B cell (primary cell): Measurements from ENCODE around the gene NPFFR1. TPM values are rescaled to one million over a fixed set of nuclear protein-coding genes. Genes with fewer than 3 reads are reported as not detected.

Experiments
- ATAC-seq: fragments of 200-7000 bp; cut with Tn5 transposase; one replicate; pipeline ENCODE4 v1.10.0; 2021; ENCODE audit warnings: low read depth, mild to moderate bottlenecking, moderate number of reproducible peaks, moderate library complexity
- CTCF ChIA-PET: fragments of 350-600 bp; sonication (Branson Sonifier 250); formaldehyde crosslinking; loops from one replicate; lab custom pipeline; 2021; ENCODE audit warnings: antibody characterized with exemption, inconsistent platforms; lab: Charles Lee
- POLR2A ChIA-PET: fragments of 350-600 bp; sonication (Branson Sonifier 250); formaldehyde crosslinking; loops from one replicate; lab custom pipeline; 2021; ENCODE audit warnings: antibody characterized with exemption; lab: Charles Lee
- DNase-seq: peaks from one replicate; pipeline ENCODE4 v3.0.0; 2013
- H2AFZ ChIP-seq: 2 replicates; pipeline ENCODE4 v1.6.1; 2012; ENCODE audit warnings: mild to moderate bottlenecking, low read depth, low read length; ENCODE audit not compliant: insufficient read depth, poor library complexity, severe bottlenecking
- H3K27ac ChIP-seq, 2 donors: 1 replicate in 1 of 2; 2 replicates in 1 of 2; pipeline ENCODE4 v1.5.1; 2012 to 2013; ENCODE audit warnings: low read length in 2 of 2, mild to moderate bottlenecking in 2 of 2, moderate library complexity in 1 of 2
- H3K27me3 ChIP-seq, 4 experiments: fragments of 200-600 bp in 1 of 4; sonication (generic) in 1 of 4; replicated peaks in 1 of 4; 1 replicate in 2 of 4; 2 replicates in 2 of 4; pipeline versions ENCODE4 v1.6.1 to v1.7.0; 2013 to 2016; ENCODE audit warnings: low read length in 3 of 4, mild to moderate bottlenecking in 2 of 4, mixed read lengths in 1 of 4, moderate library complexity in 1 of 4; ENCODE audit not compliant: insufficient read depth in 4 of 4, control insufficient read depth in 3 of 4; ENCODE audit errors: control extremely low read depth in 1 of 4
- H3K36me3 ChIP-seq, 2 experiments: replicated peaks in 1 of 2; 1 replicate in 1 of 2; 2 replicates in 1 of 2; pipeline versions ENCODE4 v1.6.1 to v1.7.1; 2013; ENCODE audit warnings: low read length in 1 of 2; ENCODE audit not compliant: insufficient read depth in 2 of 2, control insufficient read depth in 1 of 2; ENCODE audit errors: control extremely low read depth in 1 of 2, extremely low read depth in 1 of 2
- H3K4me1 ChIP-seq, 2 donors: fragments of 200-600 bp in 1 of 2; sonication (generic) in 1 of 2; 1 replicate in 1 of 2; 2 replicates in 1 of 2; pipeline versions ENCODE4 v1.5.1 to v1.6.1; 2013 to 2017; ENCODE audit warnings: low read length in 2 of 2; ENCODE audit not compliant: control insufficient read depth in 2 of 2, insufficient read depth in 2 of 2
- H3K4me2 ChIP-seq: replicated peaks from 2 replicates; pipeline ENCODE3; 2012; ENCODE audit warnings: mild to moderate bottlenecking, low read depth, low read length; ENCODE audit not compliant: poor library complexity, severe bottlenecking
- H3K4me3 ChIP-seq, 5 experiments: fragments of 200-600 bp in 1 of 5; sonication (generic) in 1 of 5; 1 replicate in 3 of 5; 2 replicates in 2 of 5; pipeline versions ENCODE4 v1.5.1 to v1.7.0; 2011 to 2016; ENCODE audit warnings: low read length in 4 of 5, mild to moderate bottlenecking in 4 of 5, low read depth in 2 of 5, control low read depth in 1 of 5, moderate library complexity in 1 of 5; ENCODE audit not compliant: insufficient read depth in 1 of 5; ENCODE audit errors: control extremely low read depth in 1 of 5, extremely low read depth in 1 of 5
- H3K79me2 ChIP-seq: fragments of 200-600 bp; sonication (generic); one replicate; pipeline ENCODE4 v1.6.0; 2016; ENCODE audit warnings: low read length; ENCODE audit not compliant: control insufficient read depth, insufficient read depth
- H3K9ac ChIP-seq: fragments of 200-600 bp; sonication (generic); 2 replicates; pipeline ENCODE4 v1.6.1; 2017; ENCODE audit warnings: mild to moderate bottlenecking, low read length, moderate library complexity
- H3K9me3 ChIP-seq, 3 donors: one replicate each; pipeline versions ENCODE4 v1.6.1 to v1.7.1; 2013; ENCODE audit warnings: low read length in 2 of 3; ENCODE audit not compliant: control insufficient read depth in 2 of 3, insufficient read depth in 1 of 3; ENCODE audit errors: control extremely low read depth in 1 of 3
- H4K20me1 ChIP-seq: 2 replicates; pipeline ENCODE4 v1.6.0; 2012; ENCODE audit warnings: mild to moderate bottlenecking, low read length; ENCODE audit not compliant: insufficient read depth, control insufficient read depth, poor library complexity, severe bottlenecking
- H3K27ac Mint-ChIP-seq: one replicate; pipeline ENCODE4 v1.8.0; 2021; ENCODE audit warnings: mixed read lengths
- H3K27me3 Mint-ChIP-seq: one replicate; pipeline ENCODE4 v1.8.0; 2021; ENCODE audit warnings: mixed read lengths
- H3K4me1 Mint-ChIP-seq: one replicate; pipeline ENCODE4 v1.8.0; 2021; ENCODE audit warnings: mixed read lengths
- H3K4me3 Mint-ChIP-seq: one replicate; pipeline ENCODE4 v1.8.0; 2021; ENCODE audit warnings: mixed read lengths
- H3K9me3 Mint-ChIP-seq: one replicate; pipeline ENCODE4 v1.8.0; 2022; ENCODE audit warnings: mixed read lengths; ENCODE audit not compliant: insufficient read depth
- EZH2 ChIP-seq: IDR thresholded peaks from 2 replicates; pipeline ENCODE4 v1.6.1; 2012; ENCODE audit warnings: borderline replicate concordance, low read depth, mild to moderate bottlenecking, moderate library complexity, low read length; ENCODE audit not compliant: insufficient read depth, poor library complexity, severe bottlenecking
- WGBS: methylation state at CpG from one replicate; pipeline ENCODE4 v1.1.5; 2013; ENCODE audit warnings: missing lambda C conversion rate; ENCODE audit not compliant: insufficient coverage; 5-methylcytosine and 5-hydroxymethylcytosine counted together
- intact Hi-C: fragments of 100-400 bp; cut with micrococcal nuclease; formaldehyde crosslinking; loops from one replicate; pipeline ENCODE4 v1.10.0; 2022
- polyA plus RNA-seq: library from polyadenylated mRNA; depleted of rRNA; stranded (reverse); fragments of >200 nt; gene quantifications from 2 replicates; pipeline ENCODE4 v1.2.3, GENCODE V29; 2012
- total RNA-seq, 2 donors: library from RNA; stranded (reverse); fragments of 120-200 nt in 1 of 2; gene quantifications; 1 replicate in 1 of 2; 2 replicates in 1 of 2; pipeline versions ENCODE4 v1.2.3 to v1.2.4, GENCODE V29; 2013 to 2022
- TF ChIP-seq, protein P1 (sequence below): fragments of 200-600 bp; IDR thresholded peaks from one replicate; pipeline ENCODE4 v1.8.0; 2022; ENCODE audit warnings: antibody characterized with exemption, mild to moderate bottlenecking

Gene NPFFR1
- total and polyA plus RNA-seq, 2 donors (not counting 1 experiment from before 2014, with no cell fraction given), result not detected

DNA sequence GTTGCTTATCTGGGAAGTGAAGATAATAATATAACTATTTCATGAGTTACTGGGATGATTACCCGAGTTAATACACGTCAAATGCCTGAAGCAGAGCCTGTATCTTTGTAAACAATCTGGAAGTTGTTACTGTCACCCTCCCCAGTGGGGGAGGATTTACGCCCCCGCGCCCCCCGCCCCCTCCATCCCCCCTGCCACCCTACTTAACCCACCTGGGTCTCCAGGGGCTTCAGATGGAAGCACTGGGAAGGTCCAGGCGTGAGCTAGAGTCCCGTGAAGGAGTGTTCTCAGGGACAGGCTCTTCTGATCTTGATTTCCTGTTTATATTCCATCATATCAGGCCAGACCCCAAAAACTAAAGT, 49.9 kb downstream of the NPFFR1 start:
- Mint-ChIP-seq H3K27ac (peak overlapping the region; percentile 93), H3K4me3 (peak overlapping the region; percentile 92), H3K9me3 (no peaks in the 10 kb centered on the region), H3K4me1 (peaks cover 13% of the 10 kb centered on the region), H3K27me3 (no peaks in the 10 kb centered on the region)
- TF ChIP-seq, protein P1, sequence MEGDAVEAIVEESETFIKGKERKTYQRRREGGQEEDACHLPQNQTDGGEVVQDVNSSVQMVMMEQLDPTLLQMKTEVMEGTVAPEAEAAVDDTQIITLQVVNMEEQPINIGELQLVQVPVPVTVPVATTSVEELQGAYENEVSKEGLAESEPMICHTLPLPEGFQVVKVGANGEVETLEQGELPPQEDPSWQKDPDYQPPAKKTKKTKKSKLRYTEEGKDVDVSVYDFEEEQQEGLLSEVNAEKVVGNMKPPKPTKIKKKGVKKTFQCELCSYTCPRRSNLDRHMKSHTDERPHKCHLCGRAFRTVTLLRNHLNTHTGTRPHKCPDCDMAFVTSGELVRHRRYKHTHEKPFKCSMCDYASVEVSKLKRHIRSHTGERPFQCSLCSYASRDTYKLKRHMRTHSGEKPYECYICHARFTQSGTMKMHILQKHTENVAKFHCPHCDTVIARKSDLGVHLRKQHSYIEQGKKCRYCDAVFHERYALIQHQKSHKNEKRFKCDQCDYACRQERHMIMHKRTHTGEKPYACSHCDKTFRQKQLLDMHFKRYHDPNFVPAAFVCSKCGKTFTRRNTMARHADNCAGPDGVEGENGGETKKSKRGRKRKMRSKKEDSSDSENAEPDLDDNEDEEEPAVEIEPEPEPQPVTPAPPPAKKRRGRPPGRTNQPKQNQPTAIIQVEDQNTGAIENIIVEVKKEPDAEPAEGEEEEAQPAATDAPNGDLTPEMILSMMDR, result peak; percentile 1
- TF ChIP-seq EZH2, result no peak
- POLR2A ChIA-PET, result no interaction called here
- Histone ChIP-seq H3K4me2 (peak overlapping the region; percentile 83), H3K9ac (peak overlapping the region; percentile 66), H3K27ac (peak overlapping the region; percentile 75 to 77), H3K4me1 (peaks cover 7 to 18% of the 10 kb centered on the region in 2 donors), H3K79me2 (peaks cover 23% of the 10 kb centered on the region), H2AFZ (peak overlapping the region; percentile 83), H3K4me3 (peak overlapping the region in 4 of 5 experiments; percentile 67 to 88 (median 83)), H4K20me1 (no peaks in the 10 kb centered on the region), H3K9me3 (no peaks in the 10 kb centered on the region), H3K36me3 (no peaks in the 10 kb centered on the region), H3K27me3 (no peaks in the 10 kb centered on the region)
- DNase-seq, result no peak
- intact Hi-C loops, result loop anchor here (1.0 to 5.0 kb wide), 11 partner anchors 13 to 653 kb away; partner anchors contain the start of genes EIF4EBP2, LRRC20, PCBD1 and SAR1A
- CTCF ChIA-PET, result interaction anchor here (1.2 to 19.0 kb wide), 5 partner anchors 11 to 170 kb away, joined by 4 to 778 read pairs (median 11); partner anchors contain the start of genes EIF4EBP2 and TYSND1
- WGBS, result 10% methylated on average over 2 of the region's 8 CpGs
- no peak for ATAC-seq
